ENCODE results near the gene ABTB2.
"Not testable (repeated sequence)": the region's sequence is repeated elsewhere in the genome, so short reads cannot be mapped to it uniquely, and the experiment has no call there.

ABTB2 gene

GRCh38 chr11:34256150-34256549 is 101.7 kb downstream of the ABTB2 start:
- no peak for DNase-seq

GRCh38 chr11:34255101-34255500 is 102.7 kb downstream of the ABTB2 start:
- no peak for DNase-seq

- no peak for DNase-seq
Measured at GRCh38 chr11:34254011-34254410, 103.8 kb downstream of the ABTB2 start.

GRCh38 chr11:34252651-34253050 is 105.2 kb downstream of the ABTB2 start:
- DNase-seq = no peak

- no peak for DNase-seq
Measured at GRCh38 chr11:34252015-34252414, 105.8 kb downstream of the ABTB2 start.

GRCh38 chr11:34251589-34251980 is 106.2 kb downstream of the ABTB2 start:
- no peak for DNase-seq

- DNase-seq = peak; percentile 79
Measured at GRCh38 chr11:34250732-34251588, 106.8 kb downstream of the ABTB2 start.

- no peak for DNase-seq
Measured at GRCh38 chr11:34250211-34250610, 107.6 kb downstream of the ABTB2 start.

- no peak for DNase-seq
Measured at GRCh38 chr11:34249439-34249838, 108.4 kb downstream of the ABTB2 start.

GRCh38 chr11:34246511-34246910 is 111.3 kb downstream of the ABTB2 start:
- DNase-seq = not testable (repeated sequence)

GRCh38 chr11:34245041-34245440 is 112.8 kb downstream of the ABTB2 start:
- DNase-seq = no peak

- no peak for DNase-seq
Measured at GRCh38 chr11:34243600-34244464, 114.0 kb downstream of the ABTB2 start.

- no peak for DNase-seq
Measured at GRCh38 chr11:34242037-34242625, 115.7 kb downstream of the ABTB2 start.

- no peak for DNase-seq
Measured at GRCh38 chr11:34240150-34240494, 117.7 kb downstream of the ABTB2 start.

GRCh38 chr11:34239465-34240149 is 118.2 kb downstream of the ABTB2 start:
- DNase-seq = no peak

GRCh38 chr11:34238966-34239365 is 118.8 kb downstream of the ABTB2 start:
- DNase-seq = no peak

GRCh38 chr11:34238533-34238932 is 119.3 kb downstream of the ABTB2 start:
- no peak for DNase-seq

GRCh38 chr11:34236572-34236971 is 121.2 kb downstream of the ABTB2 start:
- DNase-seq = no peak

GRCh38 chr11:34235591-34236071 is 122.2 kb downstream of the ABTB2 start:
- no peak for DNase-seq

- DNase-seq = no peak
Measured at GRCh38 chr11:34235189-34235588, 122.6 kb downstream of the ABTB2 start.

GRCh38 chr11:34234086-34234740 is 123.6 kb downstream of the ABTB2 start:
- peak; percentile 75 for DNase-seq

GRCh38 chr11:34233215-34233614 is 124.6 kb downstream of the ABTB2 start:
- DNase-seq = no peak

All from CD4-positive, alpha-beta T cell treated with Interleukin-21 for 1 hour (primary cell).